HCT116 (cell line): Measurements from ENCODE around the gene TCFL5. TPM values are rescaled to one million over a fixed set of nuclear protein-coding genes. Genes with fewer than 3 reads are reported as not detected.

Experiments
- ATAC-seq: fragments of 200-7000 bp; cut with Tn5 transposase; 2 replicates; pipeline ENCODE4 v1.9.1; 2020; ENCODE audit warnings: mild to moderate bottlenecking, moderate library complexity
- BruUV-seq: library from RNA; stranded (reverse); fragments of 400-500 nt; replicated peaks from 2 replicates; lab custom pipeline; 2021; lab: Mats Ljungman, UMichigan
- CTCF ChIA-PET: fragments of 300-600 bp; sonication (Branson Sonifier 250); formaldehyde crosslinking; loops from one replicate; lab custom pipeline; 2021; ENCODE audit warnings: antibody characterized with exemption; lab: Charles Lee
- POLR2A ChIA-PET: fragments of 300-600, 350-600 bp; sonication (Branson Sonifier 250); formaldehyde crosslinking; loops from one replicate; lab custom pipeline; 2021; ENCODE audit warnings: antibody characterized with exemption; lab: Charles Lee
- RAD21 ChIA-PET, 2 experiments: fragments of 300-600 bp; sonication (Branson Sonifier 250); formaldehyde crosslinking; loops; one replicate each; lab custom pipeline; 2023; ENCODE audit warnings: low total read pairs in 2 of 2; ENCODE audit not compliant: uncharacterized antibody in 2 of 2, unreplicated experiment in 2 of 2, low non-redundant PET in 1 of 2; lab: Charles Lee
- DNase-seq: peaks from one replicate; pipeline ENCODE4 v3.0.0-alpha.2; 2010; ENCODE audit warnings: low read depth, low spot score
- H2AFZ ChIP-seq: fragments of 200-600 bp; shearing (Covaris generic), sonication (generic); 2 replicates; pipeline ENCODE4 v1.6.1; 2017; ENCODE audit warnings: low read depth, mixed run types, mixed read lengths, antibody characterized with exemption, low read length; ENCODE audit not compliant: poor library complexity, severe bottlenecking
- H3K27ac ChIP-seq: 2 replicates; pipeline ENCODE4 v1.5.1; 2012; ENCODE audit warnings: low read depth, low read length
- H3K27me3 ChIP-seq: fragments of 200-600 bp; sonication (generic); 2 replicates; pipeline ENCODE4 v1.6.1; 2016; ENCODE audit warnings: mixed run types, low read length, mixed read lengths; ENCODE audit not compliant: insufficient read depth
- H3K36me3 ChIP-seq, 2 experiments: fragments of 200-500 bp in 1 of 2; fragments of 200-600 bp in 1 of 2; sonication (Bioruptor generic) in 1 of 2; sonication (generic) in 1 of 2; 2 replicates each; pipeline versions ENCODE4 v1.5.1 to v1.6.1; 2014 to 2016; ENCODE audit warnings: low read length in 2 of 2, inconsistent platforms in 1 of 2, mixed read lengths in 1 of 2, mixed run types in 1 of 2; ENCODE audit not compliant: insufficient read depth in 2 of 2, control insufficient read depth in 1 of 2
- H3K4me1 ChIP-seq, 2 experiments: fragments of 200-600 bp in 1 of 2; sonication (generic) in 1 of 2; 2 replicates each; pipeline versions ENCODE4 v1.5.1 to v1.6.1; 2012 to 2017; ENCODE audit warnings: low read length in 2 of 2, inconsistent platforms in 1 of 2, mild to moderate bottlenecking in 1 of 2, mixed read lengths in 1 of 2, mixed run types in 1 of 2, moderate library complexity in 1 of 2; ENCODE audit not compliant: insufficient read depth in 2 of 2, control insufficient read depth in 1 of 2
- H3K4me2 ChIP-seq: fragments of 200-600 bp; sonication (generic); 2 replicates; pipeline ENCODE4 v1.6.1; 2017; ENCODE audit warnings: mixed run types, low read length, mixed read lengths
- H3K4me3 ChIP-seq, 2 experiments: fragments of 200-600 bp in 1 of 2; sonication (generic) in 1 of 2; replicated peaks in 1 of 2; 2 replicates each; pipeline ENCODE4 v1.5.1; 2011 to 2016; ENCODE audit warnings: low read length in 2 of 2, control low read depth in 1 of 2, low read depth in 1 of 2, mild to moderate bottlenecking in 1 of 2, mixed read lengths in 1 of 2, mixed run types in 1 of 2
- H3K79me2 ChIP-seq: fragments of 200-600 bp; sonication (generic); 2 replicates; pipeline ENCODE4 v1.6.1; 2017; ENCODE audit warnings: mild to moderate bottlenecking, mixed run types, low read length, moderate library complexity, mixed read lengths; ENCODE audit not compliant: insufficient read depth
- H3K9ac ChIP-seq: fragments of 200-600 bp; sonication (generic); 2 replicates; pipeline ENCODE4 v1.6.1; 2016; ENCODE audit warnings: low read length, mixed read lengths
- H3K9me2 ChIP-seq: fragments of 200-600 bp; sonication (generic), shearing (Covaris generic); 2 replicates; pipeline ENCODE4 v1.6.1; 2017; ENCODE audit warnings: mixed run types, mild to moderate bottlenecking, moderate library complexity; ENCODE audit not compliant: insufficient read depth
- H3K9me3 ChIP-seq, 2 experiments: fragments of 200-500 bp in 1 of 2; fragments of 200-600 bp in 1 of 2; sonication (Bioruptor generic) in 1 of 2; sonication (generic) in 1 of 2; 2 replicates each; pipeline ENCODE4 v1.6.1; 2014 to 2017; ENCODE audit warnings: low read length in 2 of 2, mixed read lengths in 2 of 2, inconsistent platforms in 1 of 2, low read depth in 1 of 2, mild to moderate bottlenecking in 1 of 2, mixed run types in 1 of 2, moderate library complexity in 1 of 2; ENCODE audit not compliant: control insufficient read depth in 1 of 2, insufficient read depth in 1 of 2
- H4K20me1 ChIP-seq: fragments of 200-600 bp; sonication (generic), shearing (Covaris generic); 2 replicates; pipeline ENCODE4 v1.6.1; 2017; ENCODE audit warnings: mixed run types, mild to moderate bottlenecking, moderate library complexity; ENCODE audit not compliant: insufficient read depth
- EGR1 ChIP-seq: IDR thresholded peaks from 2 replicates; pipeline ENCODE4 v1.6.1; 2012; ENCODE audit warnings: low read depth
- RAD21 ChIP-seq: IDR thresholded peaks from 2 replicates; pipeline ENCODE4 v1.6.1; 2012; ENCODE audit warnings: low read depth, mild to moderate bottlenecking
- REST ChIP-seq: IDR thresholded peaks from 2 replicates; pipeline ENCODE4 v1.6.1; 2012; ENCODE audit warnings: low read depth
- TCF7L2 ChIP-seq: IDR thresholded peaks from 2 replicates; pipeline ENCODE4 v1.7.0; 2011; ENCODE audit warnings: borderline replicate concordance, inconsistent platforms; ENCODE audit not compliant: insufficient read depth, insufficient read length; ENCODE audit errors: extremely low read depth
- ZFX ChIP-seq: fragments of 450-650 bp; IDR thresholded peaks from 2 replicates; pipeline ENCODE4 v1.6.1; 2017
- intact Hi-C: fragments of 100-400 bp; cut with micrococcal nuclease; formaldehyde crosslinking; loops from 2 replicates; pipeline ENCODE4 v1.10.0; 2022
- total RNA-seq: library from RNA; stranded (reverse); gene quantifications from one replicate; pipeline ENCODE4 v1.2.1, GENCODE V29; 2021; ENCODE audit not compliant: unreplicated experiment
- TF ChIP-seq, protein P1 (sequence below): IDR thresholded peaks from 2 replicates; pipeline ENCODE4 v1.6.1; 2012

The TCFL5 gene
- total RNA-seq, 1 experiment from 2014 or later: 20.4 TPM

DNA sequence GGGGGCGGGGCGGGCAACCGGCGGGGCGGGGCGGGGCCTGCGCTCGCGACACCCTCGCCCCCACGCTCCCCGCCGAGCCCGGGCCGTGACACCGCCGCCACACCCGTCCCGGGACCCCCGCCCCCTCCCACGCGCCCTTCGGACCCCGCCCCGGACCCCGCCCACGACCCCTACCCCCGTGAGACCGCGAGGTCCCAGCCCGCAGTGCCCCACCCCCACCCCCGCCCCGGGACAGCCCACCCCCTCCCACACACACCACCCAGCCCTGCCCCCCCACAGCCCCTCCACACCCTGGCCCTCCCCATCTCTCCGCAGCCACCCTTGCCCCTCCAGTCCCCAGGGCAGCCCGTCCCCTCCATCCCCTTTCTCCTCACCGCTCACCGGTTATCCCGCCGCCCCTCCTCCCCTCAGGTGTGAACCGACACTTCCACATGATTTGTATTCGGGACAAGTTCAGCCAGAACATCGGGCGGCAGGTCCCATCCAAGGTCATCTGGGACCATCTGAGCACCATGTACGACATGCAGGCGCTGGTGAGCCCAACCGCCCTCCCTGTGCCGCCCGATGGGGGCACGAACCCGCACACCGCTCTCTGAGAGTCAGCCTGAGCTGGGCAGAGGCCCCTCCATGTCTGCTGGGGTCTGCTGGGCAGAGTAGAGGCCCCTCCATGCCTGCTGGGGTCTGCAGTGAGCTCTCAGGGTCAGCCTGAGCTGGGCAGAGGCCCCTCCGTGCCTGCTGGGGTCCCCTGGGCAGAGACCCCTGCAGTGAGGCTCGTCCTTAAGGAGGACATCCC lies 64.7 kb downstream of the TCFL5 start:
- Histone ChIP-seq H3K9me2 (no peaks in the 10 kb centered on the region), H3K4me3 (peak overlapping the region; percentile 62 to 73), H2AFZ (no peak overlapping the region), H3K79me2 (peaks cover 25% of the 10 kb centered on the region), H3K9ac (peak overlapping the region; percentile 91), H3K9me3 (no peaks in the 10 kb centered on the region), H4K20me1 (no peaks in the 10 kb centered on the region), H3K36me3 (peaks cover 19 to 37% of the 10 kb centered on the region in 2 experiments; a peak in 3 of 4 replicates), H3K4me2 (peak overlapping the region; percentile 99), H3K4me1 (peaks cover 20 to 56% of the 10 kb centered on the region in 2 experiments)
- ChIA-PET CTCF (interaction anchor here (1.0 kb wide), 2 partner anchors 26 to 34 kb away, joined by 4 to 8 read pairs; no protein-coding TSS in a partner anchor), POLR2A (interaction anchor here (0.7 to 1.0 kb wide), 4 partner anchors 8 to 410 kb away, joined by 3 to 7 read pairs (median 4); partner anchors contain the start of genes OGFR and RPS21)
- TSS peak; percentile 19 for BruUV-seq
- ATAC-seq: no peak; the same call in 1 of the 2 replicates
- DNase-seq: no peak
- TF ChIP-seq ZFX: 0 out of 2 replicates have a peak, but pooled peaks have one; percentile 0
- TF ChIP-seq REST: no peak
- no peak for TF ChIP-seq RAD21
- TF ChIP-seq TCF7L2: no peak
- TF ChIP-seq, protein P1, sequence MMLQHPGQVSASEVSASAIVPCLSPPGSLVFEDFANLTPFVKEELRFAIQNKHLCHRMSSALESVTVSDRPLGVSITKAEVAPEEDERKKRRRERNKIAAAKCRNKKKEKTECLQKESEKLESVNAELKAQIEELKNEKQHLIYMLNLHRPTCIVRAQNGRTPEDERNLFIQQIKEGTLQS: no peak
- TF ChIP-seq EGR1: no peak
- TF ChIP-seq, all 23 proteins: peak for 1
- intact Hi-C loops: no loop called here
- Histone ChIP-seq H3K27ac (peak overlapping the region; percentile 99), H3K27me3 (no peaks in the 10 kb centered on the region)
- RAD21 ChIA-PET: no interaction called here
